ENCODE data around the gene TLX2.

Gene TLX2

DNA sequence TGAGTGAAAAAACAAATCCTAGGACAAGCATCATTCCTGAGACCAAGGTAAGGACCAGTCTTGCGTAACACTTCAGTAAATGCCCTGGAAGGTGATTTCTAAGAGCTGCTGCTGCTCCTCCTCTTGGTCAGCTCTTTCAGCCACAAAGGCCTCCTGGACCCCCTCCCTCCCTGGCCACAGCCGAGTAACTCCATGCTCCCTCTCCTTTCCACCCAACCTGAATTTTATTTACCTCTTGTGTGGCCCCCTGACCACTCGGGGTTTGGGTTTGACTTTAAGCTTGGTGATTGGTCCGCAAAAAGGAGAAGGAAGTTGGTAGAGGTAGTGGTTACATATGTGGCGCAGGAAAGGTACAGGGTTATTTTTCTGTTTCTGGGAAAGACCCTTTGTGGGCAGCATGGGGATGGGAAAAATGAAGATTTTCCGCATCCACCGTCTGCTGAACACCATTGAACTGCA is 24.7 kb downstream of the TLX2 start:
- no peaks in the 10 kb centered on the region for H3K79me2 ChIP-seq (ENCODE audit: insufficient read depth, low read length)
- no peak overlapping the region for H3K4me2 ChIP-seq (ENCODE audit: low read depth, low read length, poor library complexity, severe bottlenecking)
- no peaks in the 10 kb centered on the region for H3K36me3 ChIP-seq (ENCODE audit: low read length)
- H3K27me3 ChIP-seq (ENCODE audit: low read length), result no peaks in the 10 kb centered on the region
- H2AFZ ChIP-seq (ENCODE audit: low read depth, low read length, severe bottlenecking), result no peak overlapping the region
- no peaks in the 10 kb centered on the region for H3K9me2 ChIP-seq (replicated peaks; ENCODE audit: insufficient read depth, low read length)
- H3F3A ChIP-seq (ENCODE audit: insufficient read depth), result no peaks in the 10 kb centered on the region
- H3K9me3 ChIP-seq (ENCODE audit: insufficient read depth, low read length), result no peaks in the 10 kb centered on the region
- H3K4me3 ChIP-seq (ENCODE audit: insufficient read depth, low read length, poor library complexity, severe bottlenecking), result no peak overlapping the region
- no peak overlapping the region for H3K27ac ChIP-seq (ENCODE audit: low read depth, low read length)
- TF ChIP-seq, protein P1, sequence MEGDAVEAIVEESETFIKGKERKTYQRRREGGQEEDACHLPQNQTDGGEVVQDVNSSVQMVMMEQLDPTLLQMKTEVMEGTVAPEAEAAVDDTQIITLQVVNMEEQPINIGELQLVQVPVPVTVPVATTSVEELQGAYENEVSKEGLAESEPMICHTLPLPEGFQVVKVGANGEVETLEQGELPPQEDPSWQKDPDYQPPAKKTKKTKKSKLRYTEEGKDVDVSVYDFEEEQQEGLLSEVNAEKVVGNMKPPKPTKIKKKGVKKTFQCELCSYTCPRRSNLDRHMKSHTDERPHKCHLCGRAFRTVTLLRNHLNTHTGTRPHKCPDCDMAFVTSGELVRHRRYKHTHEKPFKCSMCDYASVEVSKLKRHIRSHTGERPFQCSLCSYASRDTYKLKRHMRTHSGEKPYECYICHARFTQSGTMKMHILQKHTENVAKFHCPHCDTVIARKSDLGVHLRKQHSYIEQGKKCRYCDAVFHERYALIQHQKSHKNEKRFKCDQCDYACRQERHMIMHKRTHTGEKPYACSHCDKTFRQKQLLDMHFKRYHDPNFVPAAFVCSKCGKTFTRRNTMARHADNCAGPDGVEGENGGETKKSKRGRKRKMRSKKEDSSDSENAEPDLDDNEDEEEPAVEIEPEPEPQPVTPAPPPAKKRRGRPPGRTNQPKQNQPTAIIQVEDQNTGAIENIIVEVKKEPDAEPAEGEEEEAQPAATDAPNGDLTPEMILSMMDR (IDR thresholded peaks at IDR 0.05; ENCODE audit: insufficient read depth, low read length, poor library complexity, severe bottlenecking), result no peak
- no peak for TF ChIP-seq EZH2phosphoT487 (conservative IDR thresholded peaks at IDR 0.05; ENCODE audit: low read length)
- no peaks in the 10 kb centered on the region for H4K20me1 ChIP-seq (ENCODE audit: low read depth, low read length)
- no peak overlapping the region for H3K9ac ChIP-seq (ENCODE audit: low read length)

DNA sequence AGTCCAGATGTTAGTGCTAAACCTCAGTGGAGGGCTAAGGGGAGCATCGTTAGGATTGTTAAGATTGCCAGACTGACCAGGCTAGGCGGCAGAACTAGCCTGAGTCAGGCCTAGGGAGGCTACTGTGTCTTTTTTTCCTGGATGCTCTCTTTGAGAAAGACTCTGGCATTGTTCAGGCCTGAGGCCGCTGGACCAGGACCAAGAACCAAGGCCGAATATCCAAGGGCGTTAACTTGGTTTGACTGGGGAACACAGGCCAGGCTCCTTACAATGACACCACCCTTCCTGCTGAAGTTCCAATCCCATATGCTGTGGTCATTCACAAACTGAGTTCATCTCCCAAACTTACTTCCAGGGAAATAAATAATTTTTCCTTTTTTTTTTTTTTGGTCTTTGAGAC is 26.0 kb downstream of the TLX2 start:
- Histone ChIP-seq H3K9ac (ENCODE audit: low read length) (no peak overlapping the region), H3F3A (ENCODE audit: insufficient read depth) (no peaks in the 10 kb centered on the region)

DNA sequence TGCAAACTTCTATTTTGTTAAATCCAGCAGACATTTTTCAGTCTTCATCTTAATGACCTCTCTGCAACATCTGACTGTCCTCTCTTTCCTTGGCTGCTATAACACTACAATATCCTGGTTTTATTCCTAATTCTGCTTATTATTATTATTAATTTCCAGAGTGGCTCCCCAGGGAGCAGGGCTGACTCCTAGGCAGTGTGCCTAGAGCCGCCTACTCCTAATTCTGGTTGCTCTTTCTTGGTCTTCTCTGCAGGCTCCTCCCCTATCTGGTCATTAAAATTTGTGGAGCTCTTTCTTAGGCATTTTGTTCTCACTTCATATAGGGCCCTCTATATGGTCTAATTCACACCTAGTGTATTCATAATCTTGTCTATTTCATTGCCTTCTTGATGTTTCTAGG is 28.7 kb downstream of the TLX2 start:
- H3K36me3 ChIP-seq (ENCODE audit: low read length), result no peaks in the 10 kb centered on the region
- no peaks in the 10 kb centered on the region for H3K9me3 ChIP-seq (ENCODE audit: insufficient read depth, low read length)
- no peak overlapping the region for H2AFZ ChIP-seq (ENCODE audit: low read depth, low read length, severe bottlenecking)
- no peaks in the 10 kb centered on the region for H3K9me2 ChIP-seq (replicated peaks; ENCODE audit: insufficient read depth, low read length)
- no peak overlapping the region for H3K9ac ChIP-seq (ENCODE audit: low read length)
- TF ChIP-seq, protein P1 (IDR thresholded peaks at IDR 0.05; ENCODE audit: insufficient read depth, low read length, poor library complexity, severe bottlenecking), result no peak
- TF ChIP-seq EZH2phosphoT487 (conservative IDR thresholded peaks at IDR 0.05; ENCODE audit: low read length), result no peak
- H3F3A ChIP-seq (ENCODE audit: insufficient read depth), result no peaks in the 10 kb centered on the region
- no peak overlapping the region for H3K4me3 ChIP-seq (ENCODE audit: insufficient read depth, low read length, poor library complexity, severe bottlenecking)
- H4K20me1 ChIP-seq (ENCODE audit: low read depth, low read length), result no peaks in the 10 kb centered on the region
- H3K4me2 ChIP-seq (ENCODE audit: low read depth, low read length, poor library complexity, severe bottlenecking), result no peak overlapping the region
- H3K27ac ChIP-seq (ENCODE audit: low read depth, low read length), result no peak overlapping the region
- no peaks in the 10 kb centered on the region for H3K79me2 ChIP-seq (ENCODE audit: insufficient read depth, low read length)
- no peaks in the 10 kb centered on the region for H3K27me3 ChIP-seq (ENCODE audit: low read length)

More for the DNA sequence above, 26.0 kb downstream of the TLX2 start:
- Histone ChIP-seq H3K27ac (ENCODE audit: low read depth, low read length) (no peak overlapping the region), H3K27me3 (ENCODE audit: low read length) (no peaks in the 10 kb centered on the region), H4K20me1 (ENCODE audit: low read depth, low read length) (no peaks in the 10 kb centered on the region), H3K4me3 (ENCODE audit: insufficient read depth, low read length, poor library complexity, severe bottlenecking) (no peak overlapping the region), H3K4me2 (ENCODE audit: low read depth, low read length, poor library complexity, severe bottlenecking) (no peak overlapping the region), H3K9me2 (replicated peaks; ENCODE audit: insufficient read depth, low read length) (no peaks in the 10 kb centered on the region), H3K9me3 (ENCODE audit: insufficient read depth, low read length) (no peaks in the 10 kb centered on the region), H3K36me3 (ENCODE audit: low read length) (no peaks in the 10 kb centered on the region), H2AFZ (ENCODE audit: low read depth, low read length, severe bottlenecking) (no peak overlapping the region), H3K79me2 (ENCODE audit: insufficient read depth, low read length) (no peaks in the 10 kb centered on the region)
- no peak for TF ChIP-seq EZH2phosphoT487 (conservative IDR thresholded peaks at IDR 0.05; ENCODE audit: low read length)
- TF ChIP-seq, protein P1 (IDR thresholded peaks at IDR 0.05; ENCODE audit: insufficient read depth, low read length, poor library complexity, severe bottlenecking), result no peak

All from SU-DHL-6 (cell line).